ENCODE measurements around the gene GRID1. TPM values are rescaled to one million over a fixed set of nuclear protein-coding genes. Genes with fewer than 3 reads are reported as not detected.
A peak's percentile ranks its signal among the peaks of the same experiment; 100 is the strongest.
"Not testable (repeated sequence)": the region's sequence is repeated elsewhere in the genome, so short reads cannot be mapped to it uniquely, and the experiment has no call there.

Gene GRID1
- total RNA-seq, 2 donors from 2014 or later: not detected

GRCh38 chr10:86102451-86102850 is 264.1 kb downstream of the GRID1 start:
- Mint-ChIP-seq H3K4me3 (no peak overlapping the region), H3K27me3 (no peaks in the 10 kb centered on the region), H3K9me3 (no peaks in the 10 kb centered on the region), H3K36me3 (no peaks in the 10 kb centered on the region), H3K27ac (no peak overlapping the region), H3K4me1 (ENCODE audit: low read depth in 2 of 2) (no peaks in the 10 kb centered on the region)
- no peak for ATAC-seq
- DNase-seq (ENCODE audit: low spot score): no peak

GRCh38 chr10:86102031-86102430 is 264.6 kb downstream of the GRID1 start:
- no peak overlapping the region for H3K27ac Mint-ChIP-seq
- no peak overlapping the region for H3K4me3 Mint-ChIP-seq
- no peaks in the 10 kb centered on the region for H3K9me3 Mint-ChIP-seq
- H3K4me1 Mint-ChIP-seq (ENCODE audit: low read depth in 2 of 2): no peaks in the 10 kb centered on the region
- DNase-seq (ENCODE audit: low spot score): no peak
- ATAC-seq: no peak
- no peaks in the 10 kb centered on the region for H3K27me3 Mint-ChIP-seq
- H3K36me3 Mint-ChIP-seq: no peaks in the 10 kb centered on the region

GRCh38 chr10:86100581-86101061 is 266.0 kb downstream of the GRID1 start:
- Mint-ChIP-seq H3K4me3 (no peak overlapping the region), H3K9me3 (no peaks in the 10 kb centered on the region), H3K36me3 (no peaks in the 10 kb centered on the region), H3K4me1 (ENCODE audit: low read depth in 2 of 2) (no peaks in the 10 kb centered on the region), H3K27me3 (no peaks in the 10 kb centered on the region), H3K27ac (no peak overlapping the region)
- ATAC-seq (no peak), DNase-seq (ENCODE audit: low spot score) (no peak)

- H3K27ac Mint-ChIP-seq: no peak overlapping the region
- H3K36me3 Mint-ChIP-seq: no peaks in the 10 kb centered on the region
- no peak for DNase-seq (ENCODE audit: low spot score)
- no peak overlapping the region for H3K4me3 Mint-ChIP-seq
- H3K27me3 Mint-ChIP-seq: no peaks in the 10 kb centered on the region
- ATAC-seq: peak in 1 of 2 donors; percentile 3
- no peaks in the 10 kb centered on the region for H3K9me3 Mint-ChIP-seq
- H3K4me1 Mint-ChIP-seq (ENCODE audit: low read depth in 2 of 2): no peaks in the 10 kb centered on the region
These were observed 266.9 kb downstream of the GRID1 start for GRCh38 chr10:86099542-86100334.

- H3K4me3 Mint-ChIP-seq: no peak overlapping the region
- no peaks in the 10 kb centered on the region for H3K9me3 Mint-ChIP-seq
- no peaks in the 10 kb centered on the region for H3K4me1 Mint-ChIP-seq (ENCODE audit: low read depth in 2 of 2)
- no peak overlapping the region for H3K27ac Mint-ChIP-seq
- no peaks in the 10 kb centered on the region for H3K27me3 Mint-ChIP-seq
- no peaks in the 10 kb centered on the region for H3K36me3 Mint-ChIP-seq
- DNase-seq (ENCODE audit: low spot score) (no peak), ATAC-seq (no peak)
These were observed 268.3 kb downstream of the GRID1 start for GRCh38 chr10:86098187-86098881.

GRCh38 chr10:86095061-86095460 is 271.5 kb downstream of the GRID1 start:
- DNase-seq (ENCODE audit: low spot score); H3K27ac Mint-ChIP-seq; H3K9me3 Mint-ChIP-seq; H3K4me1 Mint-ChIP-seq (ENCODE audit: low read depth in 2 of 2); H3K4me3 Mint-ChIP-seq; ATAC-seq; H3K27me3 Mint-ChIP-seq; H3K36me3 Mint-ChIP-seq: not testable (repeated sequence)

- H3K4me3 Mint-ChIP-seq; DNase-seq (ENCODE audit: low spot score): not testable (repeated sequence)
- peaks cover 13 to 22% of the 10 kb centered on the region in 2 donors for H3K27me3 Mint-ChIP-seq
These were observed 274.3 kb downstream of the GRID1 start for GRCh38 chr10:86092311-86092710.

GRCh38 chr10:86091216-86091615 is 275.4 kb downstream of the GRID1 start:
- DNase-seq (ENCODE audit: low spot score) (no peak), ATAC-seq (no peak)
- H3K27me3 Mint-ChIP-seq: peaks cover 15 to 24% of the 10 kb centered on the region in 2 donors
- no peaks in the 10 kb centered on the region for H3K9me3 Mint-ChIP-seq
- no peaks in the 10 kb centered on the region for H3K36me3 Mint-ChIP-seq
- no peak overlapping the region for H3K27ac Mint-ChIP-seq
- H3K4me1 Mint-ChIP-seq (ENCODE audit: low read depth in 2 of 2): no peaks in the 10 kb centered on the region
- H3K4me3 Mint-ChIP-seq: no peak overlapping the region

More at GRCh38 chr10:86092311-86092710, 274.3 kb downstream of the GRID1 start:
- not testable (repeated sequence) for ATAC-seq; H3K36me3 Mint-ChIP-seq; H3K9me3 Mint-ChIP-seq; H3K4me1 Mint-ChIP-seq (ENCODE audit: low read depth in 2 of 2); H3K27ac Mint-ChIP-seq

GRCh38 chr10:86090807-86091206 is 275.8 kb downstream of the GRID1 start:
- no peaks in the 10 kb centered on the region for H3K36me3 Mint-ChIP-seq
- DNase-seq (ENCODE audit: low spot score) (no peak), ATAC-seq (no peak)
- no peaks in the 10 kb centered on the region for H3K4me1 Mint-ChIP-seq (ENCODE audit: low read depth in 2 of 2)
- no peaks in the 10 kb centered on the region for H3K9me3 Mint-ChIP-seq
- no peak overlapping the region for H3K27ac Mint-ChIP-seq
- H3K4me3 Mint-ChIP-seq: no peak overlapping the region
- peaks cover 18 to 29% of the 10 kb centered on the region in 2 donors for H3K27me3 Mint-ChIP-seq

- H3K36me3 Mint-ChIP-seq: no peaks in the 10 kb centered on the region
- H3K9me3 Mint-ChIP-seq: no peaks in the 10 kb centered on the region
- no peak overlapping the region for H3K4me3 Mint-ChIP-seq
These were observed 278.9 kb downstream of the GRID1 start for GRCh38 chr10:86087716-86088115.

GRCh38 chr10:86086418-86086817 is 280.2 kb downstream of the GRID1 start:
- Mint-ChIP-seq H3K27me3 (peaks cover 19 to 29% of the 10 kb centered on the region in 2 donors), H3K36me3 (no peaks in the 10 kb centered on the region), H3K27ac (no peak overlapping the region), H3K9me3 (no peaks in the 10 kb centered on the region), H3K4me1 (ENCODE audit: low read depth in 2 of 2) (no peaks in the 10 kb centered on the region), H3K4me3 (no peak overlapping the region)
- ATAC-seq: peak in 1 of 2 donors; percentile 25
- no peak for DNase-seq (ENCODE audit: low spot score)

More at GRCh38 chr10:86087716-86088115, 278.9 kb downstream of the GRID1 start:
- Mint-ChIP-seq H3K4me1 (ENCODE audit: low read depth in 2 of 2) (no peaks in the 10 kb centered on the region), H3K27ac (no peak overlapping the region), H3K27me3 (peaks cover 20 to 29% of the 10 kb centered on the region in 2 donors)
- no peak for ATAC-seq
- no peak for DNase-seq (ENCODE audit: low spot score)

- H3K4me3 Mint-ChIP-seq: no peak overlapping the region
- ATAC-seq (no peak), DNase-seq (ENCODE audit: low spot score) (no peak)
- peaks cover 19 to 32% of the 10 kb centered on the region in 2 donors for H3K27me3 Mint-ChIP-seq
- no peak overlapping the region for H3K27ac Mint-ChIP-seq
- no peaks in the 10 kb centered on the region for H3K4me1 Mint-ChIP-seq (ENCODE audit: low read depth in 2 of 2)
- no peaks in the 10 kb centered on the region for H3K36me3 Mint-ChIP-seq
- H3K9me3 Mint-ChIP-seq: no peaks in the 10 kb centered on the region
These were observed 280.9 kb downstream of the GRID1 start for GRCh38 chr10:86085686-86086085.

GRCh38 chr10:86085136-86085535 is 281.5 kb downstream of the GRID1 start:
- Mint-ChIP-seq H3K4me1 (ENCODE audit: low read depth in 2 of 2) (no peaks in the 10 kb centered on the region), H3K27ac (no peak overlapping the region), H3K4me3 (no peak overlapping the region), H3K27me3 (peaks cover 19 to 30% of the 10 kb centered on the region in 2 donors), H3K9me3 (no peaks in the 10 kb centered on the region), H3K36me3 (no peaks in the 10 kb centered on the region)
- no peak for DNase-seq (ENCODE audit: low spot score)
- no peak for ATAC-seq

- Mint-ChIP-seq H3K36me3 (no peaks in the 10 kb centered on the region), H3K4me1 (ENCODE audit: low read depth in 2 of 2) (no peaks in the 10 kb centered on the region), H3K9me3 (no peaks in the 10 kb centered on the region), H3K27ac (no peak overlapping the region), H3K4me3 (no peak overlapping the region), H3K27me3 (peaks cover 19 to 36% of the 10 kb centered on the region in 2 donors)
- ATAC-seq (no peak), DNase-seq (ENCODE audit: low spot score) (no peak)
These were observed 282.0 kb downstream of the GRID1 start for GRCh38 chr10:86084585-86084984.
